ENCODE results near the gene FLT4.
A peak's percentile ranks its signal among the peaks of the same experiment; 100 is the strongest.
"Not testable (repeated sequence)": the region's sequence is repeated elsewhere in the genome, so short reads cannot be mapped to it uniquely, and the experiment has no call there.

The FLT4 gene

DNA sequence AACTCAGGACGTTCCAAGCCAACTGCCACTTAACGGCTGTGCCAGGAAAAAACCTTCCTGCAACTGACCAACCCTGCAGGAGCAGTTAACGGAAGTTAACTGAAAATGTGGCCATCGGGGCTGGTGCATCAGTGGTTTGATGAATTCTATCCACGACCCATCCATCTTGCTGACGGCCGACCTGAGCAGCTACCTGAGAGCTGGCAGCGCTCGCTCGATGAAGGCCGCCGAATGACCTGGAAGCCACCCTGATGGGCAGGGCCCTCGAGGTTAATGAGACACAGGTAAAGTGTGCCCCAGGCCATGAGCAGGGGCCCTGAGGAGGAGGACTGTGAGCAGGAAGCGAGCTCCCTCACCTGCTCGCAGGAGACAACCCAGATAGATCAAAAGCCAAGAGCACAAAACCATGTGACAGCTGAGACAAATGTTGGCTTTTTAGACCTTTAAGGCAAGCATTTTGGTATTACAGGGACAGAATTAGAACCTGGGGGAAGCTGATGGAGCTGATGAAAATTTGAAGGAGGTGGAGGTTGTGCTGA, 35.3 kb upstream of the FLT4 start:
- Histone ChIP-seq H3K27me3 (ENCODE audit: control insufficient read depth, insufficient read depth, low read length, poor library complexity, severe bottlenecking) (no peaks in the 10 kb centered on the region), H3K36me3 (ENCODE audit: control insufficient read depth, insufficient read depth, low read length) (no peaks in the 10 kb centered on the region), H3K27ac (ENCODE audit: insufficient read depth, low read depth, low read length, poor library complexity, severe bottlenecking) (no peak overlapping the region), H3K4me3 (ENCODE audit: insufficient read depth, low read depth, low read length) (no peak overlapping the region), H3K9me3 (ENCODE audit: control insufficient read depth, low read length) (no peaks in the 10 kb centered on the region), H3K4me1 (ENCODE audit: control insufficient read depth, insufficient read depth, low read length) (peaks cover 7% of the 10 kb centered on the region)
- 93 to 95% methylated on average over 15 of the region's 15 CpGs for WGBS, 2 experiments

DNA sequence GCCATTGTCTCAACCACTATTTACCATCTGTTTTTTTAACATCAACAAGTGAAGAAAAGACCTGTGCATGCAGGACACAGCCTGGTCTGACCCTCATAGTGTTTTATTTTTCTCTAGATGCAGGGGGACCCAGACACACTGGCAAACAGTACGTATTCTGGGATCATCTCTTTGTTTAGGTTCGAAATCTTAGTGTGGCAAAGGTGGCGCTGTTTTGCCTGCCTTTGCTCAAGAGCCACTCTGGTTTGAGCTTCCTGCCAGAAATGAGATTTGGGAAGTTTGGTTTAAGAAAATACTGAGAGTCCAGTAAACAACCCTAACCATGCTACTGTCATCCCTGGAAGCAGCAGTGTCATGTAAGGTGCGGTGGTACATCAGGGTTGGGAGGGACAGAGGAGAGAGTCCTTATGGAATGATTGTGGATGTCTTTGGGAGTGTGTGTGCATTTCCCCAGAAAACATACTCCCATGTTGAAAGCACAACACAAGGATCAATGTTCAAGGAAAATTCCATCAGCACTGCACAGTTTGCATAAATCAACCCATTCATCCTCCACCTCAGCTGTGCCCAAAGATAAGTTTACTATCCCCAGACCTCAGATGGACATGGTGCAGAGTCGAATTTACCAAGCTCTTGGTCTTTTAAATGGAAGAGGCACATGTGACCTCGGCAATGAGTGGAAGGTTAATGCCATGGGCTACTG, 34.0 kb upstream of the FLT4 start:
- no peaks in the 10 kb centered on the region for H3K27me3 ChIP-seq (ENCODE audit: control insufficient read depth, insufficient read depth, low read length, poor library complexity, severe bottlenecking)
- H3K36me3 ChIP-seq (ENCODE audit: control insufficient read depth, insufficient read depth, low read length) = no peaks in the 10 kb centered on the region
- H3K9me3 ChIP-seq (ENCODE audit: control insufficient read depth, low read length) = no peaks in the 10 kb centered on the region
- 81 to 86% methylated on average over 5 to 6 of the region's 6 CpGs for WGBS, 2 experiments
- no peak overlapping the region for H3K4me3 ChIP-seq (ENCODE audit: insufficient read depth, low read depth, low read length)
- H3K27ac ChIP-seq (ENCODE audit: insufficient read depth, low read depth, low read length, poor library complexity, severe bottlenecking) = no peak overlapping the region
- H3K4me1 ChIP-seq (ENCODE audit: control insufficient read depth, insufficient read depth, low read length) = no peaks in the 10 kb centered on the region

DNA sequence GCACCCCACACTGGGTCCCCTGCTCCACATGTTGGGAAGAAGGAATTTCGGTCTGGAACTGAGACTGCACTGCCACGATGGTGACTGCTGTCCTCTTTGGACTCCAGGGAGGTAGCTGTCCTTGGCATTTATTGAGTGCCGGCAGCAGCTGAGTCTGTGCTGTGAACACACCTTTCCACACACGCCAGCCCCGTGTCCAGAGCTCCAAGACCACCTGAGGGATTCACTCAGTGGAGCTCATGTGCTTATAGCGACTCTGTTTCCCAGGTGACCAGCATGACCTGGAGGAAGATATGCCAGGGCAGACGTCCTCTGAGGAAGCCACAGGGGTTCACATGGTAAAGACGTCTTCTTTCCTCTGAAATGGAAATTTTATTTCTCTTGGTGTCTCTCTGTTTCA, 33.2 kb upstream of the FLT4 start:
- H3K27ac ChIP-seq (ENCODE audit: insufficient read depth, low read depth, low read length, poor library complexity, severe bottlenecking) = no peak overlapping the region
- WGBS, 2 experiments = 77 to 82% methylated on average over 8 of the region's 8 CpGs
- H3K36me3 ChIP-seq (ENCODE audit: control insufficient read depth, insufficient read depth, low read length) = no peaks in the 10 kb centered on the region
- H3K4me3 ChIP-seq (ENCODE audit: insufficient read depth, low read depth, low read length) = no peak overlapping the region
- H3K4me1 ChIP-seq (ENCODE audit: control insufficient read depth, insufficient read depth, low read length) = no peaks in the 10 kb centered on the region
- H3K27me3 ChIP-seq (ENCODE audit: control insufficient read depth, insufficient read depth, low read length, poor library complexity, severe bottlenecking) = no peaks in the 10 kb centered on the region
- H3K9me3 ChIP-seq (ENCODE audit: control insufficient read depth, low read length) = no peaks in the 10 kb centered on the region

DNA sequence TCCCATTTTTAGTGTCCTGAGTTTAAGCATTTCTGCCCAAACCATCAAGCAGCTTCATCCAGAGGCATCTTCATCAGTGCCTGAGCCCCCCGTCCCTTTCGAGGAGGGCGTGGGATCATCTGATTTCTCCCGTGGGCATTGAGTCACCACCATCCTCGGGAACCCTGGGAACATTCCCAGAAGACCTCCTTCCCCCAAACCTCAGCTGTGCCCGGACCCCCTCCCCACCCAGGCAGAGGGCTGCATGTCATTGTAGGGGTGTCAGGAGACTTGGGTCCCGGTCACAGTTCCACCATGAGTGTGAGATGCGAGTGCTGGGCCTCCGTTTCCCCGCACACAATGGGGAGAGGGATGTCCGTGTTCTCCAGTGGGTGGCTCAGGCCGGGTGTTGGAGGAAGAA, 32.6 kb upstream of the FLT4 start:
- not testable (repeated sequence) for H3K9me3 ChIP-seq (ENCODE audit: control insufficient read depth, low read length); H3K27me3 ChIP-seq (ENCODE audit: control insufficient read depth, insufficient read depth, low read length, poor library complexity, severe bottlenecking); H3K36me3 ChIP-seq (ENCODE audit: control insufficient read depth, insufficient read depth, low read length); H3K4me1 ChIP-seq (ENCODE audit: control insufficient read depth, insufficient read depth, low read length); H3K4me3 ChIP-seq (ENCODE audit: insufficient read depth, low read depth, low read length); H3K27ac ChIP-seq (ENCODE audit: insufficient read depth, low read depth, low read length, poor library complexity, severe bottlenecking)
- 92 to 94% methylated on average over 11 to 12 of the region's 12 CpGs for WGBS, 2 experiments

DNA sequence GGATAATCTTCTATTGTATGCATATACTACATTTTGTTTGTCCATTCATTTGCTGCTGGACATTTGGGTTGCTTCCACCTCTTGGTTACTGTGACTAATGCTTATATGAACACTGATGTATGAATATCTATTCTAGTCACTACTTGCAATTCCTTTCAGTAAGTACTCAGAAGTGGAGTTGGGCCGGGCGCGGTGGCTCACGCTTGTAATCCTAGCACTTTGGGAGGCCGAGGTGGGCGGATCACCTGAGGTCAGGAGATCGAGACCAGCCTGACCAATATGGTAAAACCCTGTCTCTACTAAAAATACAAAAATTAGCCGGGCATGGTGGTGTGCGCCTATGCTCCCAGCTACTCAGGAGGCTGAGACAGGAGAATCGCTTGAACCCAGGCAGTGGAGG, 28.9 kb upstream of the FLT4 start:
- 83 to 87% methylated on average over 10 of the region's 10 CpGs for WGBS, 2 experiments

DNA sequence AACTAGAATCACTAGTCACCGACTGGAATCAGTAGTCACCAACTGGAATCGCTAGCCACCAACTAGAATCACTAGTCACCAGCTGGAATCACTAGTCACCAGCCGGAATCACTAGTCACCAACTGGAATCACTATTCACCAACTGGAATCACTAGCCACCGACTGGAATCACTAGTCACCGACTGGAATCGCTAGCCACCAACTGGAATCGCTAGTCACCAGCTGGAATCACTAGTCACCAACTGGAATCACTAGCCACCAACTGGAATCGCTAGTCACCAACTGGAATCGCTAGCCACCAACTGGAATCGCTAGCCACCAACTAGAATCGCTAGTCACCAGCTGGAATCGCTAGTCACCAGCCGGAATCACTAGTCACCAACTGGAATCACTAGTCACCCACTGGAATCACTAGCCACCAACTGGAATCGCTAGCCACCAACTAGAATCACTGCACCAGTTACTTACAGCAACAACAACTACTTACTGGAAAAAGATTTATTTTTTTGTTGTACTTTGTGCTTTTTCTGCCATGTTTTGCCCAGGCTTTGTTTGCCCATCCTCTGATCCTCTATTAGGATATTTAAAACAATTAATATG, 25.7 kb upstream of the FLT4 start:
- H3K4me1 ChIP-seq (ENCODE audit: control insufficient read depth, insufficient read depth, low read length) = no peaks in the 10 kb centered on the region
- no peaks in the 10 kb centered on the region for H3K36me3 ChIP-seq (ENCODE audit: control insufficient read depth, insufficient read depth, low read length)
- WGBS, 2 experiments = 75 to 76% methylated on average over 14 of the region's 14 CpGs
- no peak overlapping the region for H3K27ac ChIP-seq (ENCODE audit: insufficient read depth, low read depth, low read length, poor library complexity, severe bottlenecking)
- no peak overlapping the region for H3K4me3 ChIP-seq (ENCODE audit: insufficient read depth, low read depth, low read length)
- H3K27me3 ChIP-seq (ENCODE audit: control insufficient read depth, insufficient read depth, low read length, poor library complexity, severe bottlenecking) = peaks cover 52% of the 10 kb centered on the region
- no peaks in the 10 kb centered on the region for H3K9me3 ChIP-seq (ENCODE audit: control insufficient read depth, low read length)

More for the DNA sequence above, 28.9 kb upstream of the FLT4 start:
- H3K27ac ChIP-seq (ENCODE audit: insufficient read depth, low read depth, low read length, poor library complexity, severe bottlenecking); H3K4me1 ChIP-seq (ENCODE audit: control insufficient read depth, insufficient read depth, low read length); H3K9me3 ChIP-seq (ENCODE audit: control insufficient read depth, low read length); H3K36me3 ChIP-seq (ENCODE audit: control insufficient read depth, insufficient read depth, low read length); H3K4me3 ChIP-seq (ENCODE audit: insufficient read depth, low read depth, low read length): not testable (repeated sequence)
- peaks cover 30% of the 10 kb centered on the region for H3K27me3 ChIP-seq (ENCODE audit: control insufficient read depth, insufficient read depth, low read length, poor library complexity, severe bottlenecking)

DNA sequence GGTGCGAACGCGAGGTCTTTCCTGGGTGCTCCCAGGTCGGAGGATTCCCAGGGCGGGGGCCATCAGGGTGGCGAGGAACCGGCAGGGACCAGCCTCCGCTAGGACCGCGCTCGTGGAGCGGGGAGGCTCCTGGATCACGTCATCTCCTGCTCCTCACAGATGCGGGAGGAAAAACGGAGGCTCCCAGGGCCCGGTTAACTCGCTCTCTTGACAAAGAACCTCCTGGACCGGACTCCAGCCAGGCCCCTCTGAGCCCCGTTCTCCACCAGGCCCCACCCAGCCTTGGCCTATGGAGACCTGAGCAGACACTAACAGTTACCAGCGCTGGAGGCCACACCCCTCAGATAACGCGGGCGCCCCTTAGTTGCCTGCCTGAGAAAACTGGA, 24.7 kb upstream of the FLT4 start:
- Histone ChIP-seq H3K4me3 (ENCODE audit: insufficient read depth, low read depth, low read length) (peak overlapping the region; percentile 47), H3K27me3 (ENCODE audit: control insufficient read depth, insufficient read depth, low read length, poor library complexity, severe bottlenecking) (peaks cover 52% of the 10 kb centered on the region)
- WGBS, 2 experiments = 2 to 3% methylated on average over 23 of the region's 23 CpGs
- H3K36me3 ChIP-seq (ENCODE audit: control insufficient read depth, insufficient read depth, low read length); H3K27ac ChIP-seq (ENCODE audit: insufficient read depth, low read depth, low read length, poor library complexity, severe bottlenecking); H3K4me1 ChIP-seq (ENCODE audit: control insufficient read depth, insufficient read depth, low read length); H3K9me3 ChIP-seq (ENCODE audit: control insufficient read depth, low read length): not testable (repeated sequence)

DNA sequence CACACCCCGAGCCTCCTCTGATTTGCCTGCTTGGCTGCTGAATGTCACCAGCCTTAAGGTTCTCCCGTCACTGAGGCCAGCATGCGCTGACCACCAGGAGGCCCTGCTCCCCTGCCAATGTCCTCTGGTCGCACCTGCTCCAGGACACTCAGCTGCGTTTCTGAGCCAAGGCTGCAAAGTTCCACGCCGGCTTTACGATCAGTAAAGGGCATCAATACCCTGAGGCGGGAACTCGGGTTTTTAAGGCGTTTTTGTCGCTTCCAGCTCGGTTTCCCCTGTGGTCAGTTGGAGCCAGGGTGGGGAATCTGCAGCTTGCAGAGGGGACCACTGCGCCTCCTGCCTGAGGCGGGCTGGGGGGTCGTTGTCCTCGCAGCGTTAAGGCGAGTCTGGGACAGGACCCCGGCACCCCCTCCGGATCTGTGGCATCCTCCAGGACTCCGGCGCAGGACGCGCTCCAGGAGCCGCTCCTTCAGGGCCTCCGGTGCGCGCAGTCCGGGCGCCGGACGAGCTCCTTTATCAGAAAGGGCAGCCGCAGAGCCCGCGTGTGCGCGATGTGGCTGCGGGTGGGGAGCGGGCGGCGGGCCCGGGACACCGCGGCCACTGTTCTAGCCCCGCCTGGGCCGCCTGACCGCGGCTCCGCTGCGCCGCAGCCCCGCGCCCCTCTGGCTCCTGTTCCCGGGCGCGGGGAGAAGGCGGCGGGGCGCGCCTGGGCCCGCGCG, 24.1 kb upstream of the FLT4 start:
- H3K9me3 ChIP-seq (ENCODE audit: control insufficient read depth, low read length) = no peaks in the 10 kb centered on the region

DNA sequence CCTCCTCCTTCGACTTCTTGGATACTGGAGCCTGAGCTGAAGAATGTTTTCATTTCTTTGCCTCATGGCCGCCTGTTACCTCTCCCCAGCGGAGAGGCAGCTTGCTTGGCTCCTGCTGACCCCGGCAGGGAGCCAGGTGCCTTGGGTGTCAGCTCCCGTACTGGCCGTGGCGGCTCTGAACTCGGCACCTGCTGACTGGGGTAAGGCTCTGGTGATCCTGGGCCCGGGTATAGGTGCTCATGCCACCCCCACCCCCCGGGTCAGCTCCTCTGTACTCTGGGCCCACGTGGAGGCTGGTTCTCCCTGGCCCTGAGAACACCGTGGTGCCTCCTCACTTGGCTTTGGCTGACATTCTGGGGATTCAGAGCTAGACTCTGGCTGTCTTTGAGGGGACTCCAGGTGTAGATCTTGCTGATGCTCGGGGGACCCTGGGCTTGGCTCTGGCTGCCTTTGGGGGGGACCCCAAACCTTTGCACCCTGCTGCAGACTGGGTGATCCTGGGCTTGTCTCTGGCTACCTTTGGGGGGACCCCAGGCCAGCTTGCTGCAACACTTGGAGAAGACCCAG, 22.6 kb upstream of the FLT4 start:
- H3K36me3 ChIP-seq (ENCODE audit: control insufficient read depth, insufficient read depth, low read length); H3K4me1 ChIP-seq (ENCODE audit: control insufficient read depth, insufficient read depth, low read length); H3K27ac ChIP-seq (ENCODE audit: insufficient read depth, low read depth, low read length, poor library complexity, severe bottlenecking); H3K9me3 ChIP-seq (ENCODE audit: control insufficient read depth, low read length); H3K4me3 ChIP-seq (ENCODE audit: insufficient read depth, low read depth, low read length): not testable (repeated sequence)
- H3K27me3 ChIP-seq (ENCODE audit: control insufficient read depth, insufficient read depth, low read length, poor library complexity, severe bottlenecking) = peaks cover 52% of the 10 kb centered on the region
- WGBS, 2 experiments = 88 to 89% methylated on average over 13 of the region's 13 CpGs

More for the DNA sequence above, 24.1 kb upstream of the FLT4 start:
- Histone ChIP-seq H3K27me3 (ENCODE audit: control insufficient read depth, insufficient read depth, low read length, poor library complexity, severe bottlenecking) (peaks cover 52% of the 10 kb centered on the region), H3K4me1 (ENCODE audit: control insufficient read depth, insufficient read depth, low read length) (no peaks in the 10 kb centered on the region), H3K4me3 (ENCODE audit: insufficient read depth, low read depth, low read length) (peak overlapping the region; percentile 47), H3K36me3 (ENCODE audit: control insufficient read depth, insufficient read depth, low read length) (no peaks in the 10 kb centered on the region), H3K27ac (ENCODE audit: insufficient read depth, low read depth, low read length, poor library complexity, severe bottlenecking) (no peak overlapping the region)
- WGBS, 2 experiments = 5 to 6% methylated on average over 64 of the region's 64 CpGs
